Neural progenitor cell (in vitro differentiated cells): ENCODE measurements around the gene HIGD1A.

Source experiments
- EZH2 ChIP-seq: fragments of 200-600 bp; sonication (generic); IDR thresholded peaks from 2 replicates; pipeline ENCODE4 v1.6.1; 2017; ENCODE audit warnings: antibody characterized with exemption, mild to moderate bottlenecking, moderate library complexity
- TF ChIP-seq, protein P1 (sequence below): fragments of 200-600 bp; sonication (generic); IDR thresholded peaks from 2 replicates; pipeline ENCODE4 v1.5.1; 2017; ENCODE audit warnings: antibody characterized with exemption, mild to moderate bottlenecking

DNA sequence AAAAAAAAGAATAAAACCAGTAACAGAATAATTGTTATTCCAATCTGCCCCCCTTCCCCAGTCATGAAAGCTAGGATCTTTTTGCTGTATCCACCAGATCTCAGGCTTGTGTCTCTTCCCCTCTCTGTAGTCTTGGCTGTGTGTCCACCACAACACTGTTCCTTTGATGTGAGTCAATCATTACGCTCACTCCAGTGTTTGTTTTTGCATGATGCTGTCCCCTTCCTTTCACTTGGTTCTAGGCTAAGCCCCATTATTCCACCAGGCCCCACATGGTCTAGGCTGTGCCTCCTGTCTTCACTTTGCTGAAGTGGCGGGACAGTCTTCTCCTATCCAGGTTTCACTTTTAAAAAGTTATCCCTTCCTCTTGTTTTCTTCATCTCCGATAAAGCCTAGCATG lies 18.5 kb upstream of the HIGD1A start:
- TF ChIP-seq, protein P1, sequence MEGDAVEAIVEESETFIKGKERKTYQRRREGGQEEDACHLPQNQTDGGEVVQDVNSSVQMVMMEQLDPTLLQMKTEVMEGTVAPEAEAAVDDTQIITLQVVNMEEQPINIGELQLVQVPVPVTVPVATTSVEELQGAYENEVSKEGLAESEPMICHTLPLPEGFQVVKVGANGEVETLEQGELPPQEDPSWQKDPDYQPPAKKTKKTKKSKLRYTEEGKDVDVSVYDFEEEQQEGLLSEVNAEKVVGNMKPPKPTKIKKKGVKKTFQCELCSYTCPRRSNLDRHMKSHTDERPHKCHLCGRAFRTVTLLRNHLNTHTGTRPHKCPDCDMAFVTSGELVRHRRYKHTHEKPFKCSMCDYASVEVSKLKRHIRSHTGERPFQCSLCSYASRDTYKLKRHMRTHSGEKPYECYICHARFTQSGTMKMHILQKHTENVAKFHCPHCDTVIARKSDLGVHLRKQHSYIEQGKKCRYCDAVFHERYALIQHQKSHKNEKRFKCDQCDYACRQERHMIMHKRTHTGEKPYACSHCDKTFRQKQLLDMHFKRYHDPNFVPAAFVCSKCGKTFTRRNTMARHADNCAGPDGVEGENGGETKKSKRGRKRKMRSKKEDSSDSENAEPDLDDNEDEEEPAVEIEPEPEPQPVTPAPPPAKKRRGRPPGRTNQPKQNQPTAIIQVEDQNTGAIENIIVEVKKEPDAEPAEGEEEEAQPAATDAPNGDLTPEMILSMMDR = no peak
- TF ChIP-seq EZH2 = no peak
